Activated B cell treated with CpG ODN at 0.5 μM for 24 hours (primary cell): ENCODE data around the gene GNAO1. TPM values are rescaled to one million over a fixed set of nuclear protein-coding genes. Genes with fewer than 3 reads are reported as not detected.

Source experiments
- ATAC-seq: fragments of 200-7000 bp; cut with Tn5 transposase; one replicate; pipeline ENCODE4 v1.10.0; 2021; ENCODE audit warnings: low read depth, mild to moderate bottlenecking, moderate library complexity
- CTCF ChIA-PET: fragments of 350-600 bp; sonication (Branson Sonifier 250); formaldehyde crosslinking; loops from one replicate; lab custom pipeline; 2021; ENCODE audit warnings: antibody characterized with exemption; lab: Charles Lee
- POLR2A ChIA-PET: fragments of 350-600 bp; sonication (Branson Sonifier 250); formaldehyde crosslinking; loops from one replicate; lab custom pipeline; 2021; ENCODE audit warnings: antibody characterized with exemption; lab: Charles Lee
- DNase-seq: peaks from one replicate; pipeline ENCODE4 v3.0.0; 2022
- H3K27ac Mint-ChIP-seq: one replicate; pipeline ENCODE4 v1.8.0; 2020; ENCODE audit warnings: mixed read lengths
- H3K27me3 Mint-ChIP-seq: one replicate; pipeline ENCODE4 v1.8.0; 2021; ENCODE audit warnings: mixed read lengths
- H3K36me3 Mint-ChIP-seq: one replicate; pipeline ENCODE4 v1.8.0; 2021; ENCODE audit warnings: low read depth, mixed read lengths
- H3K4me1 Mint-ChIP-seq: one replicate; pipeline ENCODE4 v1.8.0; 2021; ENCODE audit warnings: mixed read lengths
- H3K4me3 Mint-ChIP-seq: one replicate; pipeline ENCODE4 v1.8.0; 2020; ENCODE audit warnings: mild to moderate bottlenecking, mixed read lengths
- H3K9me3 Mint-ChIP-seq: one replicate; pipeline ENCODE4 v1.8.0; 2020; ENCODE audit warnings: mixed read lengths
- intact Hi-C: fragments of 100-400 bp; cut with micrococcal nuclease; formaldehyde crosslinking; loops from one replicate; pipeline ENCODE4 v1.15.1; 2024
- total RNA-seq: library from RNA; stranded (reverse); gene quantifications from 2 replicates; pipeline ENCODE4 v1.2.3, GENCODE V29; 2022
- TF ChIP-seq, protein P1 (sequence below): fragments of 200-600 bp; IDR thresholded peaks from one replicate; pipeline ENCODE4 v1.8.0; 2022; ENCODE audit warnings: antibody characterized with exemption, mild to moderate bottlenecking

The GNAO1 gene
- total RNA-seq, 1 donor from 2014 or later: 0.53 TPM

DNA sequence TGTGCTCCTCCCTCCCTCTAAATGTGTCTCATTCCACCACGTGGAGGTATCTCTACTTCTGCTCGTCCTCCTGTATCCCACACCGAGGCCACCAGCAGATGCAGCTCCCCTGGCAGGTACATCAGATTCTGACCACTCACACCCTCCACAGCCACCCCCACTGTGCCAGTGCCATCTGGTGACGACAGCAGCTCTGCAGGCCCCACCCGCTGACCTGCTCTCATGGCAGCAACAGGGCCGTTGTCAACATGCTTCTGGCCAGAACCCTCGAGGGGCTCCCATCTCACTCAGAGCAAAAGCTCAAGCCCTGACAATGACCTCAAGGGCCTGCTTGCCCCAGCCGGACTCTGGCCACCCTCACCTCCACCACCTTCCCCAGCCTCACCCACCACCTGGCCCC is 140.6 kb downstream of the GNAO1 start:
- H3K4me1 Mint-ChIP-seq: no peaks in the 10 kb centered on the region
- intact Hi-C loops: no loop called here
- H3K9me3 Mint-ChIP-seq: no peaks in the 10 kb centered on the region
- TF ChIP-seq, protein P1, sequence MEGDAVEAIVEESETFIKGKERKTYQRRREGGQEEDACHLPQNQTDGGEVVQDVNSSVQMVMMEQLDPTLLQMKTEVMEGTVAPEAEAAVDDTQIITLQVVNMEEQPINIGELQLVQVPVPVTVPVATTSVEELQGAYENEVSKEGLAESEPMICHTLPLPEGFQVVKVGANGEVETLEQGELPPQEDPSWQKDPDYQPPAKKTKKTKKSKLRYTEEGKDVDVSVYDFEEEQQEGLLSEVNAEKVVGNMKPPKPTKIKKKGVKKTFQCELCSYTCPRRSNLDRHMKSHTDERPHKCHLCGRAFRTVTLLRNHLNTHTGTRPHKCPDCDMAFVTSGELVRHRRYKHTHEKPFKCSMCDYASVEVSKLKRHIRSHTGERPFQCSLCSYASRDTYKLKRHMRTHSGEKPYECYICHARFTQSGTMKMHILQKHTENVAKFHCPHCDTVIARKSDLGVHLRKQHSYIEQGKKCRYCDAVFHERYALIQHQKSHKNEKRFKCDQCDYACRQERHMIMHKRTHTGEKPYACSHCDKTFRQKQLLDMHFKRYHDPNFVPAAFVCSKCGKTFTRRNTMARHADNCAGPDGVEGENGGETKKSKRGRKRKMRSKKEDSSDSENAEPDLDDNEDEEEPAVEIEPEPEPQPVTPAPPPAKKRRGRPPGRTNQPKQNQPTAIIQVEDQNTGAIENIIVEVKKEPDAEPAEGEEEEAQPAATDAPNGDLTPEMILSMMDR: no peak
- ATAC-seq (no peak), DNase-seq (no peak)
- no peak overlapping the region for H3K27ac Mint-ChIP-seq
- H3K4me3 Mint-ChIP-seq: no peak overlapping the region
- H3K27me3 Mint-ChIP-seq: no peaks in the 10 kb centered on the region
- ChIA-PET POLR2A (no interaction called here), CTCF (no interaction called here)
- H3K36me3 Mint-ChIP-seq: no peaks in the 10 kb centered on the region

DNA sequence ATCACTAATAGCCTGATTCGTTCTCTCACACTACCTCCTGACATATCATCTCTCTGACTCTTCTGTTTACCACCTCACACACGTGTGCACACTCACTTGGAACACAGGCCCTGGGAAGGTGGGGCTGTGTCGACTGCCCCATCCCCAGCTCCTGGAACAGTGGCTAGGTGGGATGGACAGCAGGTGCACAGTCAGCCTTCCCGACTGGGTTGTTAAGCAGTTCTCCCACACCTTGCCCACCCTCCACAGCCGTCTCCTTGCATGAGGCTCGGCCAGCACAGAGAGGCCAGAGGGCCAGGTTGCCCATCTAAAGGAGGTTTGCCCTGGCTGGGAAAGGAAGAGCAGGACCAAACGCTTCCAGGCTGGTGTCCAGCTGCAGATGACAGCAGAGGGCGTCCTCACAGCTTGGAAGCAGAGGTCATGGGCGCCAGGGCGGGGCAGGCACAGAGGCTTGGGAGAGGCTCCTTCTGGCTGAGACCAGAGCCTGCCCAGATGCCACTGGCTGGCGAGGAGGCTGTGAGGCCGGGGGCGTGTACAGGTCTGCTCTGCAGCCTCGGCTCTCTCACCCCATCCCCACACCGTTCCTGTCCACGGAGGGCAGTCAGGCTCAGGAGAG is 141.3 kb downstream of the GNAO1 start:
- no peaks in the 10 kb centered on the region for H3K27me3 Mint-ChIP-seq
- ATAC-seq (no peak), DNase-seq (no peak)
- no peaks in the 10 kb centered on the region for H3K4me1 Mint-ChIP-seq
- TF ChIP-seq, protein P1: no peak
- CTCF ChIA-PET: no interaction called here
- H3K36me3 Mint-ChIP-seq: no peaks in the 10 kb centered on the region
- intact Hi-C loops: no loop called here
- H3K9me3 Mint-ChIP-seq: no peaks in the 10 kb centered on the region
- POLR2A ChIA-PET: no interaction called here
- H3K4me3 Mint-ChIP-seq: no peak overlapping the region
- no peak overlapping the region for H3K27ac Mint-ChIP-seq

DNA sequence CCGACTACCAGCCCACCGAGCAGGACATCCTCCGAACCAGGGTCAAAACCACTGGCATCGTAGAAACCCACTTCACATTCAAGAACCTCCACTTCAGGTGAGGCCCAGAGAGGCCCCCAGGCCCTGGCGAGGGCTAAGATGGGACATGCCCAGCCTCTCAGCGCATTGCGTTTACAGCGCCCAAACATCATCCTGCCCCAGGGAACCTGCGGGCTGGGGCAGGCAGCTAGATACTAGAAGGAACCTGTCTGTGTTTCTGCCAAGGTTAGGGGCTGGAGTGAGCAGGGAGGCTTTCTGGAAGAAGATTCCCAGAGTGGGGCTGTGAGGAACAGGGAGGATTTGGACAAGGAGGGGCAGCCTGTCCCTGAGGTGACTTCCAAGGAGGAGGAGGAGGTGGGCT is 143.5 kb downstream of the GNAO1 start:
- TF ChIP-seq, protein P1: no peak
- Mint-ChIP-seq H3K27me3 (no peaks in the 10 kb centered on the region), H3K4me3 (no peak overlapping the region), H3K36me3 (no peaks in the 10 kb centered on the region), H3K27ac (no peak overlapping the region), H3K9me3 (no peaks in the 10 kb centered on the region), H3K4me1 (no peaks in the 10 kb centered on the region)
- no peak for DNase-seq
- ChIA-PET POLR2A (no interaction called here), CTCF (no interaction called here)
- intact Hi-C loops: no loop called here
- ATAC-seq: no peak

DNA sequence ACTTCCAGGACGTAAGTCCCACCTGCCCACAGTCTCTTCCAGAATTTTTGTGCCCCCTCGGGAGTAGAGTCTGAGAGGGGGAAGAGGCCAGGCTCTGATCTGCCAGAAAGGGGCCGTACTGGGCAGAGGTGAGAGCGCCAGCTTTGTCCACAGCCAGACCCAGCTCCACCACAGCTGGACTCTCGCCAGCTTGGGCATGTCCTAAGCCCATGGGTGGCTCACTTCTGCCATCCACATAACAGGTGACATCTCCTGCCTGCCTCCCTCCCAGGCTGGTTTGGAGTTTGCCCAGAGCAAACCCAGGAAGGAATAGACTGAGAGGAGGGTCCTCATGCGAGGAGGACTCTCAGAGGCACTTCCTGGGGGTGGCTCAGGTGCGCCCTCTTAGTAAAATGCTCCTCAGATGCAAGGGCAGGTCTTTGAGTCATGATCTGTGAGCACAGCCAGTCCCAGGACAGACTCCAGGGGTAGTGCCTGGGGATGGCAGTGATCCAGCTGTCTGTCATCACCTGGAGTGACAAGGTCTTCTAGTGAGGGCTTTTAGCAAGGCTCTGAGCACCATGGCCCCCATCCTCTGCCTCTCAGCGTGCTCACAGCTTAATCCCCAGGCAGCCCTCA is 144.9 kb downstream of the GNAO1 start:
- ChIA-PET CTCF (no interaction called here), POLR2A (no interaction called here)
- Mint-ChIP-seq H3K4me3 (no peak overlapping the region), H3K9me3 (no peaks in the 10 kb centered on the region), H3K36me3 (no peaks in the 10 kb centered on the region), H3K27ac (no peak overlapping the region), H3K4me1 (no peaks in the 10 kb centered on the region), H3K27me3 (no peaks in the 10 kb centered on the region)
- DNase-seq (no peak), ATAC-seq (no peak)
- intact Hi-C loops: no loop called here
- TF ChIP-seq, protein P1: no peak

DNA sequence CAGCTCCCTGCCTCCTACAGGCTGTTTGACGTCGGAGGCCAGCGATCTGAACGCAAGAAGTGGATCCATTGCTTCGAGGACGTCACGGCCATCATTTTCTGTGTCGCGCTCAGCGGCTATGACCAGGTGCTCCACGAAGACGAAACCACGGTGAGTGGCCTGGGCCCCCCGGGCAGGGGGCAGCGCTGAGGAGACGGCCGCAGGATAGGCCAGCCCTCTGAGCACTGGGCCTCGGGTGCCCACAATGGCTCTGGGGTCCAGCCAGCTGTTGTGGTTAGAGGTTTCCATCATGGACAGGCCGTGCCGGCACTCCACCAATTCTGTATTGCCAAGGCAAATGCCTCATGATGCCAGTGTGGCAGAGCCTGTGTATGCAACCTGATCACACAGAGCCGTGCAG is 145.4 kb downstream of the GNAO1 start:
- no peak overlapping the region for H3K4me3 Mint-ChIP-seq
- no peaks in the 10 kb centered on the region for H3K9me3 Mint-ChIP-seq
- no peaks in the 10 kb centered on the region for H3K4me1 Mint-ChIP-seq
- ChIA-PET CTCF (no interaction called here), POLR2A (no interaction called here)
- no peaks in the 10 kb centered on the region for H3K27me3 Mint-ChIP-seq
- H3K36me3 Mint-ChIP-seq: no peaks in the 10 kb centered on the region
- TF ChIP-seq, protein P1: no peak
- ATAC-seq (no peak), DNase-seq (no peak)
- no peak overlapping the region for H3K27ac Mint-ChIP-seq
- intact Hi-C loops: no loop called here
